Brain microvascular endothelial cell (primary cell): ENCODE results near the gene RALGAPA1.
"Not testable (repeated sequence)": the region's sequence is repeated elsewhere in the genome, so short reads cannot be mapped to it uniquely, and the experiment has no call there.

Experiments
- DNase-seq: peaks from one replicate; pipeline ENCODE4 v3.0.0-alpha.2; 2020
- H3K27ac ChIP-seq: fragments of 250-450 bp; sonication (Bioruptor Pico); 2 replicates; pipeline ENCODE4 v1.5.1; 2020; ENCODE audit warnings: mild to moderate bottlenecking, moderate library complexity
- H3K27me3 ChIP-seq: fragments of 250-450 bp; sonication (Bioruptor Pico); replicated peaks from 2 replicates; pipeline ENCODE4 v1.5.1; 2020; ENCODE audit warnings: mild to moderate bottlenecking
- H3K36me3 ChIP-seq: fragments of 250-450 bp; sonication (Bioruptor Pico); replicated peaks from 2 replicates; pipeline ENCODE4 v1.5.1; 2020; ENCODE audit warnings: mild to moderate bottlenecking
- H3K4me3 ChIP-seq: 2 replicates; pipeline ENCODE4 v1.5.1; 2011; ENCODE audit warnings: low read depth, mild to moderate bottlenecking, control low read depth, low read length, moderate library complexity
- in situ Hi-C: cut with HindIII; loops from 2 replicates; pipeline ENCODE4 v1.10.0; 2017; ENCODE audit warnings: low sequenced_read_pairs, low pct_ligation_motif_present
- TF ChIP-seq, protein P1 (sequence below): IDR thresholded peaks from 2 replicates; pipeline ENCODE4 v1.5.1; 2011; ENCODE audit warnings: low read depth, mild to moderate bottlenecking, moderate library complexity, low read length, control low read depth, inconsistent platforms; ENCODE audit errors: missing control alignments

The RALGAPA1 gene

DNA sequence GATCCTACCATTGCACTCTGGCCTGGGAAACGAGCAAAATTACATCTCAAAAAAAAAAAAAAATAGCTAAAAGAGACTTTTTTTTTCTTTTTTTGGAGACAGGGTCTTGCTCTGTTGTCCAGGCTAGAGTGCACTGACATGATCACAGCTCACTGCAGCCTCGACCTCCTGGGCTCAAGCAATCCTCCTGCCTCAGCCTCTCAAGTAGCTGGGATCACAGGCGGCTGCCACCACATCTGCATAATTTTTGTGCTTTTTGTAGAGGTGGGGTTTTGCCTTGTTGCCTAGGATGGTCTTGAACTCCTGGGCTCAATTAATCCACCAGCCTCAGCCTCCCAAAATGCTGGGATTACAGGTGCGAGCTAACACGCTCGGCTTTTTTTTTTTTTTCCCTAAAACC, 11.3 kb downstream of the RALGAPA1 start:
- in situ Hi-C loops, result no loop called here
- no peak for DNase-seq

DNA sequence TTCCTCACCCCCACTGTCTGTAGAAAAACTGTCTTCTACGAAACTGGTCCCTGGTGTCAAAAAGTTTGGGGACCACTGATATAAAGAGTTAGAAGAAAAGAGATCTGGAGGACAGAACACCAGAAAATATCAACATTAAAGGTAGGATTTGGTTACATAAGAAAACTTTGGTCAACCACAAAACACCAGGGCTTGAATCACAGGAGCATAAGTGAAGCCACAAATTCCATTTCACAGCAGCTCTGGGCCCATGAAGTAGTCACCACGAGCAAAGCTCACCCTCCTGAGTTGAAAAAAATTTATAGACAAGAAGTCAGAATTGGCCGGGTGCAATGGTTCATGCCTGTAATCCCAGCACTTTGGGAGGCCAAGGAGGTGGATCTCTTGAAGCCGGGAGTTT, 19.4 kb downstream of the RALGAPA1 start:
- TF ChIP-seq, protein P1, sequence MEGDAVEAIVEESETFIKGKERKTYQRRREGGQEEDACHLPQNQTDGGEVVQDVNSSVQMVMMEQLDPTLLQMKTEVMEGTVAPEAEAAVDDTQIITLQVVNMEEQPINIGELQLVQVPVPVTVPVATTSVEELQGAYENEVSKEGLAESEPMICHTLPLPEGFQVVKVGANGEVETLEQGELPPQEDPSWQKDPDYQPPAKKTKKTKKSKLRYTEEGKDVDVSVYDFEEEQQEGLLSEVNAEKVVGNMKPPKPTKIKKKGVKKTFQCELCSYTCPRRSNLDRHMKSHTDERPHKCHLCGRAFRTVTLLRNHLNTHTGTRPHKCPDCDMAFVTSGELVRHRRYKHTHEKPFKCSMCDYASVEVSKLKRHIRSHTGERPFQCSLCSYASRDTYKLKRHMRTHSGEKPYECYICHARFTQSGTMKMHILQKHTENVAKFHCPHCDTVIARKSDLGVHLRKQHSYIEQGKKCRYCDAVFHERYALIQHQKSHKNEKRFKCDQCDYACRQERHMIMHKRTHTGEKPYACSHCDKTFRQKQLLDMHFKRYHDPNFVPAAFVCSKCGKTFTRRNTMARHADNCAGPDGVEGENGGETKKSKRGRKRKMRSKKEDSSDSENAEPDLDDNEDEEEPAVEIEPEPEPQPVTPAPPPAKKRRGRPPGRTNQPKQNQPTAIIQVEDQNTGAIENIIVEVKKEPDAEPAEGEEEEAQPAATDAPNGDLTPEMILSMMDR, result no peak
- in situ Hi-C loops, result no loop called here
- DNase-seq, result peak; percentile 50

More for the DNA sequence above, 11.3 kb downstream of the RALGAPA1 start:
- TF ChIP-seq, protein P1, result no peak
- no peaks in the 10 kb centered on the region for H3K36me3 ChIP-seq
- no peak overlapping the region for H3K4me3 ChIP-seq
- no peaks in the 10 kb centered on the region for H3K27me3 ChIP-seq
- no peak overlapping the region for H3K27ac ChIP-seq

DNA sequence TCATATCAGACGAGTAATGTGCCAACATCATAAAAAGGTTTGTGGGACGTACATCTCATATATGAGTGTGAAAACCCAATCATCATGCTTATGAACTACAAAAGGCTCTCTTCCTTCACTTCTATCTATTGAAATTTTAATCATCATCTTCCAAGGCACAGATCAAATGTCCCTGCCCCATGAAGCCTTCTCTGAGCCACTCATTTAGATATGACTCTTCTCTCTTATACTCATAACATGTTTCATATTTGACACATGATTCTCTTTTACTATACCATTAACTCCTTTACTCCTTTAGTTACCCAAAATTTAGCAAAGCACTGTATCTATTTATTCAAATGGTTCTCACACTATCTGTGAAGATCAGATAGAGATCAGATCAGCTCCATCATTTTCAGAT, 22.2 kb downstream of the RALGAPA1 start:
- Histone ChIP-seq H3K4me3 (no peak overlapping the region), H3K27me3 (no peaks in the 10 kb centered on the region), H3K27ac (no peak overlapping the region), H3K36me3 (no peaks in the 10 kb centered on the region)
- DNase-seq, result no peak
- in situ Hi-C loops, result no loop called here
- TF ChIP-seq, protein P1, result no peak

More for the DNA sequence above, 19.4 kb downstream of the RALGAPA1 start:
- H3K4me3 ChIP-seq, result no peak overlapping the region
- H3K36me3 ChIP-seq, result no peaks in the 10 kb centered on the region
- no peak overlapping the region for H3K27ac ChIP-seq
- no peaks in the 10 kb centered on the region for H3K27me3 ChIP-seq

DNA sequence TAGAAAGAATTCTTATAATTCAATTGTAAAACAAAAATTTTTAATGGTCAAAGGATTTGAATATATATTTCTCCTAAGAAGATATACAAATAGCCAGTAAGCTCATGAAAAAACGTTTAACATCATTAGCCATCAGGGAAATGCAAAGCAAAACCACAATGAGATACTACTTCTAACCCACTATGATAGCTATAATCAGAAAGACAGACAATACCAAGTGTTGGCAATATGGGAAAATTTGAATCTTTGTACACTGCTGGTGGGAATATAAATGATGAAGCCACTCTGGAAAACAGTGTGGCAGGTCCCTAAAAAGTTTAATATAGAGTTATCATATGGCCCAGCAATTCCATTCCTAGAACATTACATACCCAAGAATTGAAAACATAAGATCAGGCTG, 25.4 kb downstream of the RALGAPA1 start:
- H3K27me3 ChIP-seq, result no peaks in the 10 kb centered on the region
- no peak overlapping the region for H3K4me3 ChIP-seq
- in situ Hi-C loops, result no loop called here
- H3K27ac ChIP-seq, result no peak overlapping the region
- TF ChIP-seq, protein P1, result no peak
- no peaks in the 10 kb centered on the region for H3K36me3 ChIP-seq
- no peak for DNase-seq

DNA sequence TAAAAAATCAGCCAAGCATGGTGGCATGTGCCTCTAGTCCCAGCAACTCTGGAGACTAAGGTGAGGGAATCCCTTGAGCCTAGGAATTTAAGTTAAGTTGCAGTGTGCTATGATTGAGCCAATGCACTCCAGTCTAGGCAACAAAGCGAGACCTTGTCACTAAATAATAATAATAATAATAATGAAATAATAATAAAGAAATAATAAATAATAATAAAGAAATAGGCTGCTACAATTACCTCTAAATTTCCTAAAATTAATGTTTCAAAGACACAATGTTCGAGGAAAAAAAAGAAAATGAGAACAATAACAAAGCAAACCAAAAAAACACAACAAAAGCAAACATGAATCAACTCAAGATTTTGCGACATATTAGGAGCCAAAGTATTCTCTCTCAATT, 29.7 kb downstream of the RALGAPA1 start:
- no peak overlapping the region for H3K27ac ChIP-seq
- no peak for DNase-seq
- H3K27me3 ChIP-seq, result no peaks in the 10 kb centered on the region
- no peak overlapping the region for H3K4me3 ChIP-seq
- TF ChIP-seq, protein P1, result no peak
- H3K36me3 ChIP-seq, result no peaks in the 10 kb centered on the region
- in situ Hi-C loops, result no loop called here

DNA sequence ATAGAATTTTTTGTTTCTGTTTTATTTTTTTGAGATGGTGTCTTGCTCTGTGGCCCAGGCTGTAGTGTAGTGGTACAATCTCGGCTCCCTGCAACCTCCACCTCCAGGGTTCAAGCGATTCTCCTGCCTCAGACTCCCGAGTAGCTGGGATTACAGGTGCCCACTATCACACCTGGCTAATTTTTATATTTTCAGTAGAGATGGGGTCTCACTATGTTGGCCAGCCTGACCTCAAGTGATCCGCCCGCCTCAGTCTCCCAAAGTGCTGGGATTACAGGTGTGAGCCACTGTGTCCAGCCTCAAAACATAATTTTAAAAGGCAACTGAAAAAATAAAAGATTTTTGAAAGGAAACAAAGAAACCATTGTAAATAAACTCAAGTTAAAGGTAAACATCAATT, 31.5 kb downstream of the RALGAPA1 start:
- H3K27me3 ChIP-seq, in situ Hi-C loops, DNase-seq, H3K27ac ChIP-seq, H3K36me3 ChIP-seq, H3K4me3 ChIP-seq: not testable (repeated sequence)

DNA sequence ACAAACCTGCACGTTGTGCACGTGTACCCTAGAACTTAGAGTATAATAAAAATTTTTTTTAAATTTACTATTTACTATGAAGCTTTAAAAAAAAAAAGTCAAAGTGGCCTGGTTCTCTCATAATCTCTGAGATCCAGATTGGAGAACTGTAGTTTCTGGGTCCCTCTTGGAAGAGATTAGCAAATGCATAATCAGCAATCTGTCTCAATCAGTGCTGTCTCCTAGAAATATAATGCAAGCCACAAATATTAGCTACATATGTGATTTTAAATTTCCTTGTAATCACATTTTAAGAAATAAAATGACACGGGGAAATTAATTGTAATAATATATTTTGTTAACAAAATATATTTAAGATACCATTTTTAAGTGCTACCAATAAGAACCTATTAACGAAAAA, 32.3 kb downstream of the RALGAPA1 start:
- Histone ChIP-seq H3K36me3 (no peaks in the 10 kb centered on the region), H3K4me3 (no peak overlapping the region), H3K27ac (no peak overlapping the region), H3K27me3 (no peaks in the 10 kb centered on the region)
- DNase-seq, result no peak
- TF ChIP-seq, protein P1, result no peak
- in situ Hi-C loops, result no loop called here

DNA sequence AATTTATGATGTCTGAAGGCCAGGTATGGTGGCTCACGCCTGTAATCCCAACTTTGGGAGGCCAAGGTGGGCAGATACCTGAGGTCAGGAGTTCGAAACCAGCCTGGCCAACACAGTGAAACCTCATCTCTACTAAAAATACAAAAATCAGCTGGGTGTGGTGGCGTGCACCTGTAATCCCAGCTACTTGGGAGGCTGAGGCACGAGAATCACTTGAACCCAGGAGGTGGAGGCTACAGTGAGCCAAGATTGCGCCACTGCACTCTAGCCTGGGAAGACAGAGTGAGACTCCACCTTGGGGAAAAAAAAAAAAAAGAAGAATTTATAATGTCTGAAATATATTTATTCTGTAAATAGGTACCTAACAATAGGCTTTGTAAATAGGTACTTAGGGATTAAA, 33.0 kb downstream of the RALGAPA1 start:
- H3K4me3 ChIP-seq, H3K27me3 ChIP-seq, H3K36me3 ChIP-seq, in situ Hi-C loops, H3K27ac ChIP-seq, DNase-seq: not testable (repeated sequence)
